ENCODE results near the gene DDT.
"Not testable (repeated sequence)": the region's sequence is repeated elsewhere in the genome, so short reads cannot be mapped to it uniquely, and the experiment has no call there.

Gene DDT

DNA sequence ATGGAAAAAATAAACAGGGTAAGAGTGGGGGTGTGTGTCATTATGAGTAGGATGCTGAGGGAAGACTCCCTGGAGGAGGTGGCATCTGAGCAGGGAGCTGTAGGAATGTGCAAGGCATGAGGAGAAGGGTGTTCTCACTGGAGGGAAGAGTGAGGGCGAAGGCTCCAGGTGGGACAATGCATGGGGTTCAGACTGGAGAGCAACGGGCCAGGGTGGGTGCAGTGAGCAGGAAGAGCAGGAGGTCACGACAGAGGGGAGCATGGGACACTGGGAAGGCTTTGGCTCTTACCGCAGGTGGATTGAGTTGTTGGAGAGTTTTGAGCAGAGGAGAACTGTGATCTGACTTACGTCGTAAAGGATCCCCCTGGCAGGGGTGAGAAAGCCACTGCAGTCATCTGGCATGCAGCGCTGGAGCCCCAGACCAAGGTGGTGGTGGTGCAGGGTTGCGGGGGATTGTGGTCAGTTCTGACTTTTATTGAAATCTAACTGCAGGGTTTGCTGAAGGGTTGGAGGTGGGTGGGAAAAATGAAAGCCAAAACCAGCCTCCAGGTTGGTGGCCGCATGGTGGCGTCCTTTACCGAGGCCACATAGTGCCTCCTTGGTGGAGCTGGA is 21.3 kb downstream of the DDT start:
- not testable (repeated sequence) for DNase-seq (ENCODE audit: low read depth in 2 of 2)

- DNase-seq (ENCODE audit: low read depth in 2 of 2) = not testable (repeated sequence)
These were observed 22.9 kb downstream of the DDT start for GRCh38 chr22:23951383-23951782.

- DNase-seq (ENCODE audit: low read depth in 2 of 2) = not testable (repeated sequence)
These were observed 24.5 kb downstream of the DDT start for GRCh38 chr22:23949764-23950163.

GRCh38 chr22:23947391-23947790 is 26.9 kb downstream of the DDT start:
- DNase-seq (ENCODE audit: low read depth in 2 of 2) = not testable (repeated sequence)

DNA sequence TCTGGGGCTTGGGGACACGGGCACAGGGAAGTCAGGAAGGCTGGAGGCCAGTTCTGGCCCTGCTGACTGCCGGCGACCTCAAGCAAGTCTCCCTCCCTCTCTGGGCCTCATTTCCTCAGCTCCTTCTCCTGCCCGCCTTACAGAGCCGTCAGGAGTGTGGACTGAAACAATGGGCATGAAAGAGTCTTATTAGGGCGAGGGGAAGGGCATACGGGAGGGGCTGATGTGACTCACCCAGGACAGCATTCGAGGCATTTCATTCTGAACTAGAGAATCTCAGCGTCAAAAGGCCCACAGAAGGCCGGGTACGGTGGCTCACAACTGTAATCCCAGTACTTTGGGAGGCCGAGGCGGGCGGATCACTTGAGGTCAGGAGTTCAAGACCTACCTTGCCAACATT is 34.1 kb downstream of the DDT start:
- DNase-seq (ENCODE audit: low read depth in 2 of 2) = not testable (repeated sequence)

GRCh38 chr22:23939017-23939357 is 35.3 kb downstream of the DDT start:
- no peak for DNase-seq (ENCODE audit: low read depth in 2 of 2)

DNA sequence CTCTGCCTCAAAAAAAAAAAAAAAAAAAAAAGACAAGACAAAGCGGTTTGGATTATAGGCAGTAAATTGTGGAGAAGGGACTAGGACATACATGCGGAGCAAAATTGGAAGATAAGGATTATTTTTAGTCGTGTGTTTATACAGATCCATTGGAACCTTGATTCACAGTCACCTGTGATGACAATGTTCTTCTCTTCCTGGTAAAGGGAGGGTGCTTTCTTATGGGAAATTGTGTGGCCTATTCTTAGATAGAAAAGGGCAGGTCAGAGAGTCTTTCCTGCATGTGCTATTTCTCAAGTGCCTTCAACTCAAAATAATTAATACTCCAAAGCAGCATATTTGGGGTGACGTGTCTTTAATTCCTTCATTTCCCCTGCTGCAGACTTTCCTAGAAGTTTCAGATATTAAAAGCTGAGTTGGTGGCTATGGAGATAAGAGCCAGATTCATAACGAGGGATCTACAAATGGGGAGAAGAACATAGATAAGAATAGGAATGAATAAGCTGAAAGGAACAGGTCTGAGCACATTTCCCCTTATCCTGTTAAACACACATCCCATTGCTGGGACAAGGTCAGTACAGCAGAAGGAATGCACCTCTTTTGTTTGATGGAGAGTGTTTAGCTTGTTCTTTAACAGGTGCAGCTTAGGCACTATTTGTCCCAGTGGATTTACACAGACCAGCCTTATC is 35.8 kb downstream of the DDT start:
- DNase-seq (ENCODE audit: low read depth in 2 of 2) = no peak

DNA sequence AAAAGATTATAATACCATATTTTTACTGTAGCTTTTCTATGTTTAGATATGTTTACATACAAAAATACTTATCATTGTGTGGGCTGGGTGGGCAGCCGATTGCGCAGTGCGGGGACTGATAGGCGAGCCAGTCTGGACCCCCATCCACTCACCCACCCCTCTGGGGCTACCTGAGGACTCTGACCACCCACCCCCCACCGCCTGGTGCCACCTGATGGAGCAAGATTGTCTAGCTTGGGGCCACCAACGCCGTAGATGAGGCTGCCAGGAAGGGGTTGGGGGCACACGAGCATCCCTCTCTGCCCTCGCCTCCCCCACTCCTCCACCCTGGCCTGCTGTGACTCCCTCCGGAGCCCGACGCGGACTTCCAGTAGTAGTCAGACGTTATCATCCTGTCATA is 47.7 kb downstream of the DDT start:
- no peak for DNase-seq (ENCODE audit: low read depth in 2 of 2)

GRCh38 chr22:23925020-23925606 is 49.1 kb downstream of the DDT start:
- DNase-seq (ENCODE audit: low read depth in 2 of 2) = no peak

- no peak for DNase-seq (ENCODE audit: low read depth in 2 of 2)
These were observed 51.3 kb downstream of the DDT start for GRCh38 chr22:23922921-23923320.

DNA sequence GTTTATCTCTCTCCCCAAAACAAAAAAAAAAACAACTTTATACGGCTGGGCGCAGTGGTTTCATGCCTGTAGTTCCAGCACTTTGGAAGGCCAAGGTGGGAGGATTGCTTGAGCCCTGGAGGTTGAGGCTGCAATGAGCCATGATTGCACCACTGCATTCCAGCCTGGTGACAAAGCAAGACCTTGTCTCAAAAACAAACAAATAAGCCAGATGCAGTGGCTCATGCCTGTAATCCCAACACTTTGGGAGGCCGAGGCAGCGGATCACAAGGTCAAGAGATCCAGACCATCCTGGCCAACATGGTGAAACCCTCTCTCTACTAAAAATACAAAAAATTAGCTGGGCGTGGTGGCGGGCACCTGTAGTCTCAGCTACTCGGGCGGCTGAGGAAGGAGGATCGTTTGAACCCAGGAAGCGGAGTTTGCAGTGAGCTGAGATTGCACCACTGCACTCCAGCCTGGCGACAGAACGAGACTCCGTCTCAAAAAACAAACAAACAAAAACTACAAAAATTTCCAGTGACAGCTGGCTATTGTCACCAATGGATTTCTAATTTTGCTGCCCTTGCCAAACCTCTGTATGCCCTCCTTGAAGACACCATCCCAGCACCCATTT is 52.5 kb downstream of the DDT start:
- not testable (repeated sequence) for DNase-seq (ENCODE audit: low read depth in 2 of 2)

Measured in stimulated activated CD4-positive, alpha-beta T cell treated with anti-CD3 and anti-CD28 coated beads, Interleukin-15, amount 100 ng/mL, for 48 hours (primary cell).